ENCODE results near the gene FEN1.

FEN1 gene

GRCh38 chr11:61846362-61847020 is 53.8 kb downstream of the FEN1 start:
- DNase-seq, result no peak
